Kidney (tissue), 14 donors: ENCODE data around the gene ERO1B. TPM values are rescaled to one million over a fixed set of nuclear protein-coding genes. Genes with fewer than 3 reads are reported as not detected.

ENCODE experiments used
- DNase-seq, 5 donors: peaks; one replicate each; pipeline ENCODE4 v3.0.0-alpha.2; 2013 to 2020
- FAIRE-seq: peaks from 2 replicates; lab custom pipeline; 2012; peaks lifted over from hg19 to GRCh38; lab: Jason Lieb, UNC
- H3K27ac ChIP-seq, 2 donors: one replicate each; pipeline ENCODE4 v1.7.0; 2013; ENCODE audit warnings: low read depth in 2 of 2, low read length in 2 of 2, inconsistent platforms in 1 of 2
- H3K27me3 ChIP-seq: one replicate; pipeline ENCODE4 v1.7.1; 2013; ENCODE audit warnings: low read length, inconsistent platforms; ENCODE audit not compliant: control insufficient read depth, insufficient read depth
- H3K36me3 ChIP-seq, 3 donors: one replicate each; pipeline versions ENCODE4 v1.7.0 to v1.7.1; 2013; ENCODE audit warnings: low read length in 3 of 3, control low read depth in 1 of 3, inconsistent platforms in 1 of 3; ENCODE audit not compliant: insufficient read depth in 3 of 3, control insufficient read depth in 2 of 3
- H3K4me1 ChIP-seq, 3 donors: one replicate each; pipeline versions ENCODE4 v1.7.0 to v1.7.1; 2013; ENCODE audit warnings: low read length in 3 of 3, inconsistent platforms in 1 of 3, low read depth in 1 of 3; ENCODE audit not compliant: control insufficient read depth in 2 of 3, insufficient read depth in 2 of 3
- H3K4me3 ChIP-seq, 3 donors: one replicate each; pipeline versions ENCODE4 v1.7.0 to v1.8.1; 2013; ENCODE audit warnings: low read length in 3 of 3, control low read depth in 1 of 3, inconsistent platforms in 1 of 3
- H3K9ac ChIP-seq, 3 donors: one replicate each; pipeline versions ENCODE4 v1.7.0 to v1.7.1; 2013; ENCODE audit warnings: low read length in 3 of 3, control low read depth in 1 of 3, inconsistent platforms in 1 of 3
- H3K9me3 ChIP-seq, 3 donors: one replicate each; pipeline versions ENCODE4 v1.7.0 to v1.7.1; 2013; ENCODE audit warnings: low read length in 3 of 3, control low read depth in 1 of 3, inconsistent platforms in 1 of 3; ENCODE audit not compliant: control insufficient read depth in 2 of 3, insufficient read depth in 1 of 3
- CTCF ChIP-seq: IDR thresholded peaks from 3 replicates; pipeline ENCODE4 v1.5.1; 2012; ENCODE audit warnings: mild to moderate bottlenecking, moderate library complexity, borderline replicate concordance; ENCODE audit not compliant: insufficient read depth; ENCODE audit errors: extremely low read depth
- intact Hi-C: fragments of 100-400 bp; cut with DNase I; formaldehyde crosslinking; loops from one replicate; pipeline ENCODE4 v1.11.1; 2022
- polyA plus RNA-seq: library from polyadenylated mRNA; stranded (reverse); fragments of 350-450 nt; fragmentation: Illumina TruSeq; extraction: RNeasy Lipid Tissue Mini Kit (QIAGEN cat#74804); gene quantifications from one replicate; pipeline ENCODE4 v1.2.3, GENCODE V29; 2014; ENCODE audit warnings: low read depth, low replicate concordance; ENCODE audit not compliant: insufficient read depth
- total RNA-seq: library from RNA; stranded (reverse); fragmentation: NEBNext Ultra II Directional; extraction: Animal tissue kit (Norgen Biotek cat#: 25700); gene quantifications from one replicate; pipeline ENCODE4 v1.2.1, GENCODE V29; 2021
- donor health status: control.
- donor health status: control.
- donor health status: control.
- donor health status: control.
- donor health status: control.
- donor health status: DM: yes; HTN: yes; CAD: no.
- donor health status: Normal renal cell carcinoma (clear cell type).

Gene ERO1B
- total and polyA plus RNA-seq, 2 donors from 2014 or later, result 5.7 to 9.9 TPM

DNA sequence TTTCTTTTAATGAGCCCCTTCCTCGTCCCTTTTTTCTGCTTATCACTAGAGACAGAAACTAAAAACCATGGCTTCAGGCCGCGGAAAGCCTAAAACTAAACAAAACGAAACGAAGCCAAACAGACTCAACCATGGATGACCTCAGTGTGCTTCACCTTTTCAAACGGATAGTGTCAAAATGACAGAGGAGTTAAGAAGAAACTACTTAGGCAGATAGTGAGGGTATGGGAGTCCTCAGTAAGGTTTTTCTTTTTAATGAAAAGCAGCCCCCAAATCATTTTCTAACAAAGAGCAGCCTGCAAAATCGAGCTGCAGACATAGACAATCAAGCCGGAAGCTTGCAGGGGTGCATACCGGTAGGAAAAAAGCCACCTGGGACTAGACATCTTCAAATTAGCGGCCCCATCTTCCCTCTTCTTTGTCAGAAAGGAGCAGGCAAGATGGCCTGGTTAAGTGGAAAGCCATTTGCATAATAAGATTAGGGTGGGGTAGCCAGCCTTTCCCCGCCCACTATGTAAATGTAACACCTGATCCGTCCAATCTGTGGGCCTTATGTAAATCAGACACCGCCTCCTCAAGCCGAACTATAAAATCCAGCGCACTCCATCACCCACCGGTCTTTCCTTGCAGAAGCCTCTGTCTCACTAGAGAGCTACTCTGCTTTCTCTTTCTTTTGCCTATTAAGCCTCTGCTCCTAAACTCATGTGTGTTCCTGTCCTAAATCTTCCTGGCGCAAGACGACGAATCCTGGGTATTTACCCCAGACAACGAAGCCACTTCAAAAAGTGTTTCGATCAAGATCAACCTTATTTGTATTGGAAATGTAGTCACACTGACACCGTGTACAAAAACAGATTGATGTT is 6.2 kb upstream of the ERO1B start:
- FAIRE-seq (peak; percentile 78), DNase-seq (peak in 3 of 5 donors; percentile 78 to 92 (median 84))
- H3K27ac ChIP-seq, result no peak overlapping the region

DNA sequence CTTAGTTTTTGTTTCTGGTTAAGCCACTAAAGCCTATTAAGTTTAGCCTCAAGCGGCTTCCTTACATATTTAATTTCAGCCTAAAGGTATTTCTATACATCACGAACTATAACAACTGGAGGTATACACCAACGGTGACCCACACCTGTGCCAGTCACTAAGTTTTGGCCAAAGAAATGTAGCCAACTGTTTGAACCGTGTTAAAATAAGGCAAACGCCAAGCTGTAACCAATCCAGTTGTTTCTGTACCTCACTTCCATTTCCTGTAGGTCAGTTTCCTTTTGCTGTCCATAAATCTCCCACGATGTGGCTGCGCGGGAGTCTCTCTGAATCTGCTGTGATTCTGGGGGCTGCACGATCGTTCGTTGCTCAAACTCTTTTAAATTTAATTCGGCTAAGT is 5.6 kb upstream of the ERO1B start:
- Histone ChIP-seq H3K9me3 (no peaks in the 10 kb centered on the region), H3K4me1 (peaks cover 0 to 3% (median 0%) of the 10 kb centered on the region in 3 donors), H3K4me3 (no peak overlapping the region), H3K9ac (no peak overlapping the region), H3K27ac (no peak overlapping the region), H3K27me3 (peaks cover 4% of the 10 kb centered on the region), H3K36me3 (no peaks in the 10 kb centered on the region)
- TF ChIP-seq CTCF, result no peak
- intact Hi-C loops, result no loop called here
- FAIRE-seq, result no peak
- peak in 2 of 5 donors; percentile 21 to 54 for DNase-seq

More for the DNA sequence above, 6.2 kb upstream of the ERO1B start:
- H3K4me3 ChIP-seq, result no peak overlapping the region
- H3K27me3 ChIP-seq, result peaks cover 2% of the 10 kb centered on the region
- no peaks in the 10 kb centered on the region for H3K4me1 ChIP-seq
- H3K9ac ChIP-seq, result no peak overlapping the region
- intact Hi-C loops, result no loop called here
- no peak for TF ChIP-seq CTCF
- no peaks in the 10 kb centered on the region for H3K9me3 ChIP-seq
- no peaks in the 10 kb centered on the region for H3K36me3 ChIP-seq

DNA sequence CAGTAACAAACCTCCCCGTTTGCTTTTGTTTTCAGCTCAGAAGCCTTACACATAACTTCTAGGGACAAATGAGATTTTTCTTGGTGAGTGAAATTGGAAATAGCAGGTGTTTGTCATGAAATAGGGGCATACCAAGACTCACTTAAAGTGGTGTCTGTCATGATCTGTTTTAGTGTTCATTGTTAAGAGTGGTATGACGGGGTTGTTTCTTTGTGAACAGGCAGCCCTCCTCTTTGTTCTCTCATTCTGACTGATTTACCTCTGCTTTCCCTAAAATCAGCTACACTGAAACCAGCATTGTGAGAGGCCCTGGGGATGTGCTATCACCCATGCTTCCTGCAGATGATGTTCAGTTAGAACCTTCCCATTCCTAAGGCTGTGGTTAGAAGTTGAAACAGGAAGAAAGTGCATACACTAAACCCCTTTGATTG is 2.5 kb upstream of the ERO1B start:
- Histone ChIP-seq H3K9me3 (no peaks in the 10 kb centered on the region), H3K27ac (no peak overlapping the region), H3K4me3 (no peak overlapping the region), H3K4me1 (peaks cover 0 to 3% (median 0%) of the 10 kb centered on the region in 3 donors), H3K9ac (no peak overlapping the region), H3K36me3 (no peaks in the 10 kb centered on the region), H3K27me3 (peaks cover 4% of the 10 kb centered on the region)
- TF ChIP-seq CTCF, result no peak
- no peak for DNase-seq
- intact Hi-C loops, result no loop called here
- no peak for FAIRE-seq
